Calu3 (cell line): ENCODE data around the gene WWOX. TPM values are rescaled to one million over a fixed set of nuclear protein-coding genes. Genes with fewer than 3 reads are reported as not detected.

Experiments
- BruUV-seq: library from RNA; stranded (reverse); fragments of 400-500 nt; replicated peaks from 2 replicates; lab custom pipeline; 2021; lab: Mats Ljungman, UMichigan
- CTCF ChIA-PET: fragments of 300-600 bp; sonication (Branson Sonifier 250); formaldehyde crosslinking; loops from one replicate; lab custom pipeline; 2022; ENCODE audit warnings: antibody characterized with exemption; lab: Charles Lee
- DNase-seq: peaks from one replicate; pipeline ENCODE4 v3.0.0; 2022
- H3K27ac Mint-ChIP-seq: one replicate; pipeline ENCODE4 v1.8.0; 2022; ENCODE audit warnings: mixed read lengths; ENCODE audit not compliant: unreplicated experiment
- H3K27me3 Mint-ChIP-seq: one replicate; pipeline ENCODE4 v1.8.0; 2022; ENCODE audit warnings: mixed read lengths; ENCODE audit not compliant: unreplicated experiment
- H3K36me3 Mint-ChIP-seq: one replicate; pipeline ENCODE4 v1.8.0; 2022; ENCODE audit warnings: mild to moderate bottlenecking, moderate library complexity, mixed read lengths; ENCODE audit not compliant: insufficient read depth, unreplicated experiment
- H3K4me1 Mint-ChIP-seq: one replicate; pipeline ENCODE4 v1.8.0; 2022; ENCODE audit warnings: mild to moderate bottlenecking, low read depth, mixed read lengths; ENCODE audit not compliant: unreplicated experiment
- H3K4me3 Mint-ChIP-seq: one replicate; pipeline ENCODE4 v1.8.0; 2022; ENCODE audit warnings: mild to moderate bottlenecking, low read depth, moderate library complexity, mixed read lengths; ENCODE audit not compliant: unreplicated experiment
- H3K9me3 Mint-ChIP-seq: one replicate; pipeline ENCODE4 v1.8.0; 2022; ENCODE audit warnings: low read depth, mixed read lengths; ENCODE audit not compliant: unreplicated experiment
- intact Hi-C: fragments of 100-400 bp; cut with micrococcal nuclease; formaldehyde crosslinking; loops from one replicate; pipeline ENCODE4 v1.10.0; 2022; ENCODE audit not compliant: unreplicated experiment
- total RNA-seq: library from RNA; stranded (reverse); gene quantifications from 2 replicates; pipeline ENCODE4 v1.2.3, GENCODE V29; 2022
- TF ChIP-seq, protein P1 (sequence below): fragments of 200-600 bp; IDR thresholded peaks from one replicate; pipeline ENCODE4 v1.8.0; 2022; ENCODE audit warnings: antibody characterized with exemption; ENCODE audit not compliant: unreplicated experiment

Gene WWOX
- total RNA-seq, 1 experiment from 2014 or later: 33.5 TPM

- BruUV-seq: no TSS peak
- TF ChIP-seq, protein P1, sequence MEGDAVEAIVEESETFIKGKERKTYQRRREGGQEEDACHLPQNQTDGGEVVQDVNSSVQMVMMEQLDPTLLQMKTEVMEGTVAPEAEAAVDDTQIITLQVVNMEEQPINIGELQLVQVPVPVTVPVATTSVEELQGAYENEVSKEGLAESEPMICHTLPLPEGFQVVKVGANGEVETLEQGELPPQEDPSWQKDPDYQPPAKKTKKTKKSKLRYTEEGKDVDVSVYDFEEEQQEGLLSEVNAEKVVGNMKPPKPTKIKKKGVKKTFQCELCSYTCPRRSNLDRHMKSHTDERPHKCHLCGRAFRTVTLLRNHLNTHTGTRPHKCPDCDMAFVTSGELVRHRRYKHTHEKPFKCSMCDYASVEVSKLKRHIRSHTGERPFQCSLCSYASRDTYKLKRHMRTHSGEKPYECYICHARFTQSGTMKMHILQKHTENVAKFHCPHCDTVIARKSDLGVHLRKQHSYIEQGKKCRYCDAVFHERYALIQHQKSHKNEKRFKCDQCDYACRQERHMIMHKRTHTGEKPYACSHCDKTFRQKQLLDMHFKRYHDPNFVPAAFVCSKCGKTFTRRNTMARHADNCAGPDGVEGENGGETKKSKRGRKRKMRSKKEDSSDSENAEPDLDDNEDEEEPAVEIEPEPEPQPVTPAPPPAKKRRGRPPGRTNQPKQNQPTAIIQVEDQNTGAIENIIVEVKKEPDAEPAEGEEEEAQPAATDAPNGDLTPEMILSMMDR: no peak
- Mint-ChIP-seq H3K27me3 (no peaks in the 10 kb centered on the region), H3K4me1 (no peaks in the 10 kb centered on the region), H3K9me3 (no peaks in the 10 kb centered on the region), H3K4me3 (no peak overlapping the region), H3K36me3 (no peaks in the 10 kb centered on the region), H3K27ac (no peak overlapping the region)
- CTCF ChIA-PET: no interaction called here
- intact Hi-C loops: no loop called here
- no peak for DNase-seq
Observed at GRCh38 chr16:78321620-78322360, 222.3 kb downstream of the WWOX start.

DNA sequence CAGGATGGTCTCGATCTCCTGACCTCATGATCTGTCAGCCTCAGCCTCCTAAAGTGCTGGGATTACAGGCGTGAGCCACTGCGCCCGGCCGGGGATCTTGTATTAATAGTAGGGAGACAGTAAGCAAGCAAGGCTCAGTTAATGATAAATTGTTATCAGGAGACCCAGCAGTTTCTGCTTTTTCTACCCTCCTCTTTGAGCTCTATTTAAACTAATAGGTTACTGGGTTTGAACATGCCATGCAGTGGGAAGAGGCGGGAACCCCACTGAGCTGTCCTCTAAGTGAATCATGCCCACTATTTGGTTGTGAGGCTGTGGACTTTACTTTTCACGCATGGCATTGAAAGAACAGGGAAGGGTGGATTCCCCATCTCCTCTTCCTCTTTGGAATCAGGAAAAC is 223.9 kb downstream of the WWOX start:
- Mint-ChIP-seq H3K4me1 (no peaks in the 10 kb centered on the region), H3K9me3 (no peaks in the 10 kb centered on the region), H3K4me3 (no peak overlapping the region), H3K27me3 (no peaks in the 10 kb centered on the region), H3K36me3 (no peaks in the 10 kb centered on the region), H3K27ac (no peak overlapping the region)
- intact Hi-C loops: no loop called here
- no peak for DNase-seq
- no TSS peak for BruUV-seq
- CTCF ChIA-PET: no interaction called here
- TF ChIP-seq, protein P1: no peak

GRCh38 chr16:78324649-78325285 is 225.3 kb downstream of the WWOX start:
- BruUV-seq: no TSS peak
- Mint-ChIP-seq H3K27ac (no peak overlapping the region), H3K4me3 (no peak overlapping the region), H3K4me1 (no peaks in the 10 kb centered on the region), H3K27me3 (no peaks in the 10 kb centered on the region), H3K9me3 (no peaks in the 10 kb centered on the region), H3K36me3 (no peaks in the 10 kb centered on the region)
- CTCF ChIA-PET: interaction anchor here (0.6 kb wide), 1 partner anchor 42 kb away, joined by 4 read pairs; no protein-coding TSS in a partner anchor
- TF ChIP-seq, protein P1: no peak
- intact Hi-C loops: no loop called here
- no peak for DNase-seq

DNA sequence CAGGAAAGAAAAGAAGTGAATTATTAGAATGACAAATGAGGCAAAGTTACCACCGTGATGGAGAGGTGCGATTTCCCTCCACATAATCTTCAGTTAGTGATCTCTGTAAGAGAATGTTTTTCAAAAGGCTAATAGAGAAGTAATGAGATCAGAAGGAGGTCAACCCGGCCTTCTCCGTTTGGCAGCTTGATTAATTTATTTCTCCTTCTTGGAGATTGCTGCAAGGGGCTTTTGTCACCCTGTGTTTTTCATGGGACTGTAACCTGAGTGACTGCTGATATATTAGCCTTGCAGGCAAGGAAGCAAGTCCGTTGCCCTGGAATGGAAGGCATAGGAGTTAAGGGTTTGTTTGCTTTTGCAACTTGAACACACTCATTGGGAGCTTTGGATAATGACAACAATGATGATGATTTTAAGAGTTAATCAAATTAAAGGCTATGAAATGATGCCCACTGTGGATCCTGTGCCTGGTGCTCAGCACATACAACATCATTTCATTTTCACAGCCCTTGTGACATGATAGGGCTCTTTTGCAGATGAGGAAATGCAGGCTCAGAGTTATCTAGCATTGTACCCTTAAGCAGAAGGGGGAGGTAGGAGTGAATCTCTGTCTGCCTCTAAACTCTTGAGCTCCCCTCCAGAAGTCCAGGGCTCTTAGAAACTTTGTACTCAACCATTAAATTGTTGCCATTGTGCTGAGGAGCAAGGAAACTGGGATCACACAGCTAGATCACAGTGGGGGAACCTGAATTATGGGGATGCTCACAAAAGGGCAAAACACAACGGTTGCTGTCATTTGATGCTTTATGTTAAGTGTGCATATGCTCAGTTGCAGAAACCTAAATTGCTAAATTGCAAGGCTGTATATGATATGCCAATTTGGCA is 226.3 kb downstream of the WWOX start:
- intact Hi-C loops: no loop called here

More for the DNA sequence above, 226.3 kb downstream of the WWOX start:
- no peak overlapping the region for H3K27ac Mint-ChIP-seq
- no peaks in the 10 kb centered on the region for H3K27me3 Mint-ChIP-seq
- no peaks in the 10 kb centered on the region for H3K9me3 Mint-ChIP-seq
- CTCF ChIA-PET: no interaction called here
- DNase-seq: no peak
- BruUV-seq: no TSS peak
- TF ChIP-seq, protein P1: no peak
- no peak overlapping the region for H3K4me3 Mint-ChIP-seq
- H3K4me1 Mint-ChIP-seq: no peaks in the 10 kb centered on the region
- no peaks in the 10 kb centered on the region for H3K36me3 Mint-ChIP-seq
